HCEC 1CT (cell line): ENCODE measurements around the gene TIMMDC1.

Experiments used
- DNase-seq: peaks from one replicate; pipeline ENCODE4 v3.0.0-alpha.2; 2017

TIMMDC1 gene

GRCh38 chr3:119498186-119499011 is at the start of gene TIMMDC1:
TSS of gene TIMMDC1 (plus strand) at chr3:119498547. CDS start at chr3:119498734, 187 bp downstream.
- DNase-seq: peak; percentile 97

GRCh38 chr3:119453822-119454221 is 44.5 kb upstream of the TIMMDC1 start:
- no peak for DNase-seq

DNA sequence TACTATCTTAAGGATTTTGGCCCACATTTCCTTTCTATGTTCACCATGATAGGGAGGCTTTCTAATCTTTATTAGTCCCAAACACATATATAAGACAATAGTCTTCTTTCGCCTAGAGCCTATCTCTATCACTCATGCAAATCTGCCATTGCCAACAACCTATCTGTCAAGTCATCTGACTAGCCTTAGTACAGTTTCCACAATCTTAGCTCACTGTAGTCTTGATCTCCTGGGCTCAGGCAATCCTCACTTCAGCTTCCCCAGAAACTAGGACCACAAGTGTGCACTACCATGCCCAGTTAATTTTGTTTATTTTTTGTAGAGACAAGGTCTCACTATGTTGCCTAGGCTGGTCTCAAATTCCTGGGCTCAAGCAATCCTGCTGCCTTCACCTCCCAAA is 41.9 kb upstream of the TIMMDC1 start:
- DNase-seq: no peak

GRCh38 chr3:119457246-119457645 is 41.1 kb upstream of the TIMMDC1 start:
- DNase-seq: no peak

DNA sequence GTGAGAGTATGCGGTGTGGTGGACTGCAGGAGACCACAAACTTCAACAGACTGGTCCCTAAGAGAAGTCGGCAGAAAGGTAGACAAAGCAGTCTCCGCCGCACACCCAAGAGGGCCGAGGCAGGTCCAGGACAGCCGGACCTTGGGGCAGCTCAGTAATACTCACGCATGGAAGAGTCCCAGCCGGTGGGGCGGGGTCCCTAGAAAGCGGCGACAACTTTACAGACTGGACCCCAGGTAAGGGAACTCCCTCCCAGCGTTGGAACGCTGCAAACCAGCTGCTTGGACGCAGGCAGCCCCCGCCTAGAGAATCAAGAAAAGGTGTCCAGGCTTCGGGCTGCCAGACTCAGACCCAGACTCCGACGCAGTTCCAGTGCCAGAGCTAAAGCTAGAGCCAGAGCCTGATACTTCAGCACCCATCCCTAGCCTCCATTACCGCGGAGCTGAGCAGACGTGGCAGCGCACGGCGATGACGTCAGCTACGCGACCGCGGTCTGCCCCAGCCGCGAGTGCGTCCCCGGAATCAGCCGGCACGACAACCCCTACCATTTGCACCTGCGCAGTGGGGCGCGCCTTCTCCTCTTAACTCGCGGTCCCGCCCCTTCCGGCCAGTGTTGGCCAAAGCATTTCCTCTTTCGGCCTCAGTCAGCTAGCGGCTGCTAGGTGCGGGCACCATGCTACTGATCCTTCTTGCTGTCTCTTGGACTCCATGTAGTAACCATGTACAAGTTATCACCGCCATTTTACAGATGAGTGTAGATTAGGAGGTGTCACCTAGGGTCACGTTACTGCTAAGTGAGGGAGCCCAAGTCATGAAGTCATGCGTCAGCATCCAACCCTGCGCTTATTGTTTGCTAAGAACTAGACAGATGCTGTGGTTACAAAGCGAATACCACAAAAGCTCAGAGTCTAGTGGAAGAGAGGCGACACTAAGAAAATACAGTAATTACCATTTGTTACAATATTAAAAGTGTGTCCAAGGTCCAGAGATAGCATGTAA is 34.9 kb upstream of the TIMMDC1 start, which contains the start of gene TMEM39A:
Gene TMEM39A (minus strand): TSS at position 445 of the 999 bp plus-strand sequence. CDS start 1,541 bp downstream, outside the sequence.
- peak; percentile 96 for DNase-seq

GRCh38 chr3:119468041-119468440 is 30.3 kb upstream of the TIMMDC1 start:
- no peak for DNase-seq

- DNase-seq: no peak
Measured at GRCh38 chr3:119469418-119470189, 28.7 kb upstream of the TIMMDC1 start.

- no peak for DNase-seq
Measured at GRCh38 chr3:119470866-119471265, 27.5 kb upstream of the TIMMDC1 start.

- DNase-seq: no peak
Measured at GRCh38 chr3:119481079-119481478, 17.3 kb upstream of the TIMMDC1 start.

DNA sequence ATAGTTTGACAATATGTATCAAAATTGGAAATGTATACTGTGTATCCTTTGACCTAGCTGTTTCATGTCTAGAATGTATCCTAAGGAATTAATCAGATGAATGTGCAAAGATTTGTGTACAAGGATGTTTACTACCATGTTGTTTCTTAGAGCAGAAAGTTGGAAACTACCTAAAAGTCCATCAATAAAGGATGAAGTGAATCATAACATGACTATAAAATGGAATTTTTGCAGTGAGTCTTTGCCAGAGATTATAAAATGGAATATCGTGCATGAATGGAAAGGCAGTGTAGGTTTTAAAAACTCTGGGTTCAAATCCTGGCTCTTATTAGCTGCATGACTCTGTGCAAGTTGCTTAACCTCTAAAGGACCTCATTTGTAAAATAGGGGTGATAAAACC is 15.2 kb upstream of the TIMMDC1 start:
- no peak for DNase-seq

- no peak for DNase-seq
Measured at GRCh38 chr3:119485563-119485962, 12.8 kb upstream of the TIMMDC1 start.

DNA sequence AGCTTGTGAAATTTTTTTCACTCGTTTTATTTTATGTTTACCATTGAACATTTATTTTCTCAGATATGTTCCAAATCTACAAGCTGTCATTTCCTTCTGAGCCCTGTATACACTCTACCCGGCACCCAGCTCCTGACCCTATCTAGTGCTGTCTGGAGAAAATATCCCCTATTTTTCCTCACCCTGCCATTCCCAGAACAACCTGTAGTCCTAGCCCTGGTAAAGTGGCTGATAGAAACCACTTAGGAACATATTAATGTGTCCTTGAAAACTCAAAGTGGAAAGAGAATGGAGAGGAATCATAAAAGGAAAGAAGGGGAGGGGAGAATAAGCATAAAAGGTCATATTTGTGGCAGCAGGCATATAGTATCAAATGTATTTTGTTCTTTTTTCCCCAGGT is 8.2 kb upstream of the TIMMDC1 start:
- no peak for DNase-seq

- DNase-seq: no peak
Measured at GRCh38 chr3:119492128-119492527, 6.2 kb upstream of the TIMMDC1 start.

- DNase-seq: no peak
Measured at GRCh38 chr3:119492810-119493209, 5.5 kb upstream of the TIMMDC1 start.

DNA sequence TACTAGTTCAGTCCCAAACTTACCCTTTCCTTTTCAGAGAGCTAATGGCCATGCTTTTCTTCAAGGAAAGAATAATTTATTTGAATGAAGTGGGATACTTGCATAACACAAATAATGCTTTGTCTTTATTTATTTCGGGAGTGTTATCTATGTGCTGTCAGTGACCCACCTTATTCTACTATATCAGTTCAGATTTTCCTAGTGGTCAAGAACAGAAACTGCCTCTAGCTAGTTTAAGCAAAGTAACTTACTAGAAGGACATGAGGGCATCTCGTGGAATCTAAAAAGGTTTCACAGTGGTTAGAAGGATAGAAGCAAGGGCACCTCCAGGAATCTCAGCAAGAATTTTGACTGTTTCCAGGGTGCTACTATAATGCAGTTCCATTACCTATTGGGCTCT is 3.8 kb upstream of the TIMMDC1 start:
- no peak for DNase-seq

- DNase-seq: no peak
Measured at GRCh38 chr3:119497820-119498185, 544 bp upstream of the TIMMDC1 start.

DNA sequence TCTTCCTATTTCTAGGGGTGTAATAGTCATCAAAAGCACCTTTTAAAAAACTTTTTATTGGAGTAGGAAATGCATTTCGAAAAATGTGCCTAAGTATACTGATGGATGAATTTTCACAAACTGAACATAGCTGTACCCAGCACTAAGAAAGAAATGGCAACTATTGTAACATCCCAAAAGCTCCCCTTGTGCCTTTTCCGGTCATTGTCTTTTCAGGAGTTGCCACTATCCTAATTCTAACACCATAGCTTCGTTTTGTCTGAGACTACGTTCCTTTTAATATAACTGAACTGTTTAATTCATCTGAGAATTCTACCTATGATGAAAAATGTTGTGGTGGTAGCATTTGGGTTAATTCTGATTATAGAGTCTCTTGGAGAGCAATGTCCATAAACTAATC is 1.9 kb downstream of the TIMMDC1 start:
- DNase-seq: no peak

DNA sequence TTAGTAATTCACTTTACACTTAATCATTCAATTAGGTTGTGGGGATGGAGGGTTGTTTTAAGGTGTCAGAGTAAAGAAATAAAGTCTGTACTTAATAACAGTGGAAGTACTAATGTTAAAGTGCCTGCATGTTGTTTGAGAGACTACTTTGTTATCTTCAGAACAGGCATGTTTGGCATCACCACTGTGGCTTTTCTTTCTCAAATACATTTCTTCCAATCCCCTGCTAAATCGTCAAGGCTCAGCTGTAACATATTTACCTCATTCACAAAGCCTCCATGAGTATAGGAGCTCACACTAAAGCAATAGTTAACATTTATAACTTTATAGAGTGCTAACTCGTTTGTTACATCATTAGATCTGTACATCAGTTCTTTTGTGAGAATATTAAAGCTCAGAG is 2.6 kb downstream of the TIMMDC1 start:
- DNase-seq: no peak

DNA sequence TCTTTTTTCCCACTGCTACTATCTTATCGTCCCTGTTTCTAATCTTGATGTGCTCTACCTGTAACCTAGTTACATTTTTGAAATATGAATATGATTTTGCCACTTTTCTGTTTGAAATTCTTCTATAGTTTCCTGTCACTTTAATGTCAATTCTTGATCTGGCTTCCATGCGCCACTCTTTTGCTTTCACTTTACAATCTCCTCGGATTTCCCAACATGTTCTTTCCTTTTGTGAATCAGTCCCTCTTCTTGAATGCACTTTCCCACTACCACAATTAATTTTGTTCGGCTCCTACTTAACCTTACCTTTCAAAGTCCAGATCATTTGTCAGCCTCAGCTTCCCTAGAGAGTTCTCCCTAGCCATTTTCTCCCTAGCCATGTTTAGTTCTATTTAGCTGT is 8.3 kb downstream of the TIMMDC1 start:
- no peak for DNase-seq

DNA sequence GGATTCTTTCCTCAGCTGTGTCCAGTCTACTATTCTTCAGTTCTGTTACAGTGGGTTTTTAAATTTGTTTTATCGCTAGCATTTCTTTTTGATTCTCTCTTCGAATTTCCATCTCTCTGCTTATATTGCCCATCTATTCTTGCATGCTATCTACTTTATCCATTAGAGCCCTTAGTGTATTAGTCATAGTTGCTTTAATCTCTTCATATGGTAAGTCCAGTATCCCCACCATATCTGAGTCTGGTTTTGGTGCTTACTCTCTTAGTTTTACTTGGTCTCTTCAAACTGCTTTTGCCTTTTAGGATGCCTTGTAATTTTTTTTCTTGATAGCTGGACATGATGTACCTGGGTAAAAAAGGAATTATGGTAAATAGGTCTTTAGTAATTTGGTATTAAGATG is 9.1 kb downstream of the TIMMDC1 start:
- DNase-seq: no peak

DNA sequence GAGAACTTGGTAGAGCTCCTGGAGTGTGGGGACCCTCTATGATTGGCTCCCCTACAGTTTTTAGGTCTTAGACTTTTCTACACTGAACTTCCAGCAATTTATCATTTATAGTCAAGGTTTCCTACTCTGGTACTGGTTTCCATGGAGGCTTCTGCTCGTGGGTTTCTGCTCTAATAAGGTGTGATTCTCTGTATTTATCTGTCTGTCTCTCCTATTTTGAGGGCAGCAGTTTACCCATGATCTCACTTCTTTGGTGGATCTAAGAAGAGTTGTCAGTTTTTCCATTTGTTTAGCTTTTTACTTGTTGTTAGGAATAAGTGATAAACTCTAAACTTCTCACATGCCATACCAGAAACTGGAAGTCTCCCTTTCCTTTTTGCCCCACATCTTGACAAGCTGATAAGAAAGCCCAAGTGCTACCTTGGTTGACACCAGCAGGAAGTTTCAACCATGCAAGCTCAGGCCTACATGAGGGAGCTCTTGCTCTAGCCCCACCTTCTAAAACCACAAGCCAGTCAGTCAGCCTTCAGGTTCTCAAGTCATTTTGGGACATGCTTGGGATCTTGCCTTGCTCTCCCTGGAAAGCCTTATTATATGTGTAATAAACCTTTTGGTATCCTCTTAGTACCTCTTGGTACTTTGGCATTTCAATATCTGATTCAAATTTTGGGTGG is 10.0 kb downstream of the TIMMDC1 start:
- DNase-seq: no peak

GRCh38 chr3:119510690-119511089 is 12.3 kb downstream of the TIMMDC1 start:
- DNase-seq: no peak
